WTC11 (cell line): ENCODE data around the gene IER3IP1. TPM values are rescaled to one million over a fixed set of nuclear protein-coding genes. Genes with fewer than 3 reads are reported as not detected.

Experiments
- ATAC-seq: fragments of 200-7000 bp; cut with Tn5 transposase; 2 replicates; pipeline ENCODE4 v1.10.0; 2021; ENCODE audit warnings: mild to moderate bottlenecking, moderate library complexity
- CTCF ChIA-PET: fragments of 300-600 bp; sonication (Branson Sonifier 250); formaldehyde crosslinking; loops from one replicate; lab custom pipeline; 2021; ENCODE audit warnings: antibody characterized with exemption; lab: Charles Lee
- POLR2A ChIA-PET: fragments of 350-600 bp; sonication (Branson Sonifier 250); formaldehyde crosslinking; loops from one replicate; lab custom pipeline; 2021; ENCODE audit warnings: antibody characterized with exemption; lab: Charles Lee
- DNase-seq: peaks from one replicate; pipeline ENCODE4 v3.0.0; 2021; ENCODE audit warnings: low spot score
- H3K27ac Mint-ChIP-seq: 2 replicates; pipeline ENCODE4 v1.8.0; 2021; ENCODE audit warnings: mixed read lengths
- H3K27me3 Mint-ChIP-seq: 2 replicates; pipeline ENCODE4 v1.8.0; 2021; ENCODE audit warnings: low read depth, mild to moderate bottlenecking, moderate library complexity, mixed read lengths
- H3K36me3 Mint-ChIP-seq: 2 replicates; pipeline ENCODE4 v1.8.0; 2021; ENCODE audit warnings: mixed read lengths
- H3K4me1 Mint-ChIP-seq: 2 replicates; pipeline ENCODE4 v1.8.0; 2022; ENCODE audit warnings: mixed read lengths
- H3K4me3 Mint-ChIP-seq: 2 replicates; pipeline ENCODE4 v1.8.0; 2021; ENCODE audit warnings: mild to moderate bottlenecking, moderate library complexity, mixed read lengths
- H3K9me3 Mint-ChIP-seq: 2 replicates; pipeline ENCODE4 v1.8.0; 2021; ENCODE audit warnings: mixed read lengths
- CBFB ChIP-seq: sonication (generic); formaldehyde crosslinking; IDR thresholded peaks from 2 replicates; pipeline ENCODE4 v1.8.1; 2022; ENCODE audit warnings: mild to moderate bottlenecking, low read depth, missing genetic modification reagents
- CDX4 ChIP-seq: fragments of 250-450 bp; sonication (Bioruptor Pico); IDR thresholded peaks from 2 replicates; pipeline ENCODE4 v1.9.0; 2021; ENCODE audit warnings: moderate library complexity, mild to moderate bottlenecking, inconsistent platforms, borderline replicate concordance
- ELF4 ChIP-seq: sonication (generic); formaldehyde crosslinking; IDR thresholded peaks from 2 replicates; pipeline ENCODE4 v1.8.1; 2022; ENCODE audit warnings: low read depth, mild to moderate bottlenecking, moderate library complexity, missing genetic modification reagents
- FOXJ3 ChIP-seq: sonication (generic); formaldehyde crosslinking; IDR thresholded peaks from 2 replicates; pipeline ENCODE4 v1.9.0; 2021; ENCODE audit warnings: missing genetic modification reagents, mild to moderate bottlenecking, borderline replicate concordance
- GRHL2 ChIP-seq: fragments of 250-450 bp; sonication (Bioruptor Pico); IDR thresholded peaks from 2 replicates; pipeline ENCODE4 v1.8.0; 2022; ENCODE audit warnings: mild to moderate bottlenecking, moderate library complexity; ENCODE audit not compliant: insufficient replicate concordance, severe bottlenecking
- GTF2I ChIP-seq: fragments of 250-450 bp; sonication (Bioruptor Pico); conservative IDR thresholded peaks from 2 replicates; pipeline ENCODE4 v1.4.0; 2021; ENCODE audit warnings: mild to moderate bottlenecking
- HMGA2 ChIP-seq: fragments of 250-450 bp; sonication (Bioruptor Pico); IDR thresholded peaks from 2 replicates; pipeline ENCODE4 v1.4.0; 2021; ENCODE audit warnings: mild to moderate bottlenecking, moderate library complexity
- RORB ChIP-seq: fragments of 250-450 bp; sonication (Bioruptor Pico); IDR thresholded peaks from 2 replicates; pipeline ENCODE4 v1.9.0; 2021; ENCODE audit warnings: mild to moderate bottlenecking
- SMAD4 ChIP-seq: sonication (generic); formaldehyde crosslinking; IDR thresholded peaks from 2 replicates; pipeline ENCODE4 v1.8.0; 2022; ENCODE audit warnings: mild to moderate bottlenecking, missing genetic modification reagents
- TCF7 ChIP-seq: sonication (generic); formaldehyde crosslinking; IDR thresholded peaks from 2 replicates; pipeline ENCODE4 v1.8.0; 2022; ENCODE audit warnings: mild to moderate bottlenecking, low read depth, missing genetic modification reagents, moderate library complexity
- TEAD1 ChIP-seq: sonication (generic); formaldehyde crosslinking; IDR thresholded peaks from 2 replicates; pipeline ENCODE4 v1.8.0; 2022; ENCODE audit warnings: mild to moderate bottlenecking, missing genetic modification reagents
- ZNF121 ChIP-seq: sonication (generic); formaldehyde crosslinking; IDR thresholded peaks from 2 replicates; pipeline ENCODE4 v1.8.0; 2023; ENCODE audit warnings: missing genetic modification reagents
- ZNF138 ChIP-seq: sonication (generic); formaldehyde crosslinking; conservative IDR thresholded peaks from 2 replicates; pipeline ENCODE4 v1.8.1; 2022; ENCODE audit warnings: mild to moderate bottlenecking, moderate library complexity, missing genetic modification reagents
- ZNF219 ChIP-seq: sonication (generic); formaldehyde crosslinking; IDR thresholded peaks from 2 replicates; pipeline ENCODE4 v1.8.0; 2023; ENCODE audit warnings: missing genetic modification reagents, mild to moderate bottlenecking, borderline replicate concordance
- ZNF263 ChIP-seq: sonication (generic); formaldehyde crosslinking; IDR thresholded peaks from 2 replicates; pipeline ENCODE4 v1.8.1; 2022; ENCODE audit warnings: low read depth, mild to moderate bottlenecking, moderate library complexity, missing genetic modification reagents
- ZNF396 ChIP-seq: fragments of 250-450 bp; sonication (Bioruptor Pico); IDR thresholded peaks from 2 replicates; pipeline ENCODE4 v1.8.0; 2021; ENCODE audit warnings: mild to moderate bottlenecking, moderate library complexity, borderline replicate concordance
- ZNF416 ChIP-seq: fragments of 250-450 bp; sonication (Bioruptor Pico); IDR thresholded peaks from 2 replicates; pipeline ENCODE4 v1.9.0; 2021; ENCODE audit warnings: mild to moderate bottlenecking, inconsistent platforms
- ZNF423 ChIP-seq: fragments of 250-450 bp; sonication (Bioruptor Pico); IDR thresholded peaks from 2 replicates; pipeline ENCODE4 v2.1.2; 2022; ENCODE audit warnings: mild to moderate bottlenecking, moderate library complexity
- total RNA-seq: library from RNA; stranded (reverse); gene quantifications from 3 replicates; pipeline ENCODE4 v1.2.3, GENCODE V29; 2021
- TF ChIP-seq, protein P1 (sequence below): sonication (generic); formaldehyde crosslinking; IDR thresholded peaks from 2 replicates; pipeline ENCODE4 v1.8.0; 2022; ENCODE audit warnings: mild to moderate bottlenecking, missing genetic modification reagents
- TF ChIP-seq, protein P2 (sequence below): sonication (generic); formaldehyde crosslinking; IDR thresholded peaks from 2 replicates; pipeline ENCODE4 v1.8.1; 2023; ENCODE audit warnings: mild to moderate bottlenecking, missing genetic modification reagents, moderate library complexity
- TF ChIP-seq, protein P3 (sequence below): sonication (generic); formaldehyde crosslinking; conservative IDR thresholded peaks from 2 replicates; pipeline ENCODE4 v1.8.1; 2023; ENCODE audit warnings: mild to moderate bottlenecking, low read depth, missing genetic modification reagents, moderate library complexity

IER3IP1 gene
- total RNA-seq, 1 experiment from 2014 or later: 7.7 TPM

- TF ChIP-seq FOXJ3 (CRISPR knock-in tag): no peak
- no peak for TF ChIP-seq HMGA2 (CRISPR knock-in tag)
- TF ChIP-seq, protein P1, sequence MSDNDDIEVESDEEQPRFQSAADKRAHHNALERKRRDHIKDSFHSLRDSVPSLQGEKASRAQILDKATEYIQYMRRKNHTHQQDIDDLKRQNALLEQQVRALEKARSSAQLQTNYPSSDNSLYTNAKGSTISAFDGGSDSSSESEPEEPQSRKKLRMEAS (CRISPR knock-in tag): no peak
- TF ChIP-seq GRHL2 (CRISPR knock-in tag): no peak
- no peak for TF ChIP-seq ELF4 (CRISPR knock-in tag)
- no peak for TF ChIP-seq CBFB (CRISPR knock-in tag)
- no peak for TF ChIP-seq ZNF138 (CRISPR knock-in tag)
- TF ChIP-seq, protein P2, sequence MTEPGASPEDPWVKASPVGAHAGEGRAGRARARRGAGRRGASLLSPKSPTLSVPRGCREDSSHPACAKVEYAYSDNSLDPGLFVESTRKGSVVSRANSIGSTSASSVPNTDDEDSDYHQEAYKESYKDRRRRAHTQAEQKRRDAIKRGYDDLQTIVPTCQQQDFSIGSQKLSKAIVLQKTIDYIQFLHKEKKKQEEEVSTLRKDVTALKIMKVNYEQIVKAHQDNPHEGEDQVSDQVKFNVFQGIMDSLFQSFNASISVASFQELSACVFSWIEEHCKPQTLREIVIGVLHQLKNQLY (CRISPR knock-in tag): no peak
- no peak for TF ChIP-seq ZNF263 (CRISPR knock-in tag)
- TF ChIP-seq TCF7 (CRISPR knock-in tag): no peak
- no peak for TF ChIP-seq ZNF423 (CRISPR knock-in tag)
- TF ChIP-seq, protein P3, sequence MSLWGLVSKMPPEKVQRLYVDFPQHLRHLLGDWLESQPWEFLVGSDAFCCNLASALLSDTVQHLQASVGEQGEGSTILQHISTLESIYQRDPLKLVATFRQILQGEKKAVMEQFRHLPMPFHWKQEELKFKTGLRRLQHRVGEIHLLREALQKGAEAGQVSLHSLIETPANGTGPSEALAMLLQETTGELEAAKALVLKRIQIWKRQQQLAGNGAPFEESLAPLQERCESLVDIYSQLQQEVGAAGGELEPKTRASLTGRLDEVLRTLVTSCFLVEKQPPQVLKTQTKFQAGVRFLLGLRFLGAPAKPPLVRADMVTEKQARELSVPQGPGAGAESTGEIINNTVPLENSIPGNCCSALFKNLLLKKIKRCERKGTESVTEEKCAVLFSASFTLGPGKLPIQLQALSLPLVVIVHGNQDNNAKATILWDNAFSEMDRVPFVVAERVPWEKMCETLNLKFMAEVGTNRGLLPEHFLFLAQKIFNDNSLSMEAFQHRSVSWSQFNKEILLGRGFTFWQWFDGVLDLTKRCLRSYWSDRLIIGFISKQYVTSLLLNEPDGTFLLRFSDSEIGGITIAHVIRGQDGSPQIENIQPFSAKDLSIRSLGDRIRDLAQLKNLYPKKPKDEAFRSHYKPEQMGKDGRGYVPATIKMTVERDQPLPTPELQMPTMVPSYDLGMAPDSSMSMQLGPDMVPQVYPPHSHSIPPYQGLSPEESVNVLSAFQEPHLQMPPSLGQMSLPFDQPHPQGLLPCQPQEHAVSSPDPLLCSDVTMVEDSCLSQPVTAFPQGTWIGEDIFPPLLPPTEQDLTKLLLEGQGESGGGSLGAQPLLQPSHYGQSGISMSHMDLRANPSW (CRISPR knock-in tag): no peak
- no peak for TF ChIP-seq CDX4 (CRISPR knock-in tag)
- POLR2A ChIA-PET: interaction anchor here (0.6 kb wide), 1 partner anchor 377 kb away, joined by 6 read pairs; no protein-coding TSS in a partner anchor
- Mint-ChIP-seq H3K4me1 (peaks cover 5% of the 10 kb centered on the region), H3K4me3 (no peak overlapping the region), H3K36me3 (peaks cover 9% of the 10 kb centered on the region), H3K27ac (no peak overlapping the region), H3K27me3 (peaks cover 25% of the 10 kb centered on the region), H3K9me3 (peaks cover 14% of the 10 kb centered on the region)
- ATAC-seq: no peak
- CTCF ChIA-PET: interaction anchor here (1.3 kb wide), 1 partner anchor 25 kb away, joined by 5 read pairs; no protein-coding TSS in a partner anchor
- no peak for DNase-seq
These were observed 3.4 kb upstream of the IER3IP1 start for GRCh38 chr18:47179520-47179919.

- POLR2A ChIA-PET: no interaction called here
- Mint-ChIP-seq H3K27ac (0 out of 2 replicates have a peak overlapping the region, but pooled peaks have one; percentile 60), H3K4me3 (no peak overlapping the region)
- ATAC-seq: peak; percentile 9; the same call in 1 of the 2 replicates
- no peak for TF ChIP-seq TEAD1 (CRISPR knock-in tag)
- no peak for TF ChIP-seq RORB (CRISPR knock-in tag)
- no peak for TF ChIP-seq ZNF219 (CRISPR knock-in tag)
- TF ChIP-seq ZNF121 (CRISPR knock-in tag): peak; percentile 95
- no peak for TF ChIP-seq ZNF416
- TF ChIP-seq SMAD4: no peak
- TF ChIP-seq ZNF396: no peak
- TF ChIP-seq ZNF423 (CRISPR knock-in tag): no peak
- no peak for TF ChIP-seq GTF2I (CRISPR knock-in tag)
- TF ChIP-seq, all 79 proteins: peak for 1
- H3K4me1 Mint-ChIP-seq: peaks cover 5% of the 10 kb centered on the region
- H3K27me3 Mint-ChIP-seq: peaks cover 5% of the 10 kb centered on the region; the same call in 1 of the 2 replicates
- H3K36me3 Mint-ChIP-seq: no peaks in the 10 kb centered on the region
- CTCF ChIA-PET: interaction anchor here (0.7 kb wide), 1 partner anchor 74 kb away, joined by 3 read pairs; no protein-coding TSS in a partner anchor
- no peak for DNase-seq
- H3K9me3 Mint-ChIP-seq: no peaks in the 10 kb centered on the region
These were observed 774 bp downstream of the IER3IP1 start for GRCh38 chr18:47175283-47175897.
